NCI-H2196 (cell line): ENCODE measurements around the gene C4orf54.

Source experiments
- DNase-seq: peaks from one replicate; lab custom pipeline; 2025; ENCODE audit not compliant: unreplicated experiment; lab: John Stamatoyannopoulos, UW

Gene C4orf54

DNA sequence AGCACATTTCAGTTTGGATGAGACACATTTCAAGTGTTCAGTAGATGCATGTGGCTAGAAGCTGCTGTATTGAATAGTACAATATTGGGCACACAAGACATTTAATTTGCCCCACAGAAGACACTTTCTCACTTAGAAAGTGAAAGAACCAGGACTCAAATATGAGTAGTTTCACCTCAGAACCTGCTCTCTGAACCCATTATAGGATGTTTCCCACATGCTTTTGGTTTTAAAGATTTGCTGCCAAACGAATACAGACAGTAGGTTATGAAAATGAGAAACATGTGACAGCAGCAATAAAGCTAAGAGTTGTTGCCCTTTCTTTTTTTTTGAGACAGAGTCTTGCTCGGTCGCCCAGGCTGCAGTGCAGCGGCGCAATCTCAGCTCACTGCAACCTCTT is 32.3 kb downstream of the C4orf54 start:
- no peak for DNase-seq

DNA sequence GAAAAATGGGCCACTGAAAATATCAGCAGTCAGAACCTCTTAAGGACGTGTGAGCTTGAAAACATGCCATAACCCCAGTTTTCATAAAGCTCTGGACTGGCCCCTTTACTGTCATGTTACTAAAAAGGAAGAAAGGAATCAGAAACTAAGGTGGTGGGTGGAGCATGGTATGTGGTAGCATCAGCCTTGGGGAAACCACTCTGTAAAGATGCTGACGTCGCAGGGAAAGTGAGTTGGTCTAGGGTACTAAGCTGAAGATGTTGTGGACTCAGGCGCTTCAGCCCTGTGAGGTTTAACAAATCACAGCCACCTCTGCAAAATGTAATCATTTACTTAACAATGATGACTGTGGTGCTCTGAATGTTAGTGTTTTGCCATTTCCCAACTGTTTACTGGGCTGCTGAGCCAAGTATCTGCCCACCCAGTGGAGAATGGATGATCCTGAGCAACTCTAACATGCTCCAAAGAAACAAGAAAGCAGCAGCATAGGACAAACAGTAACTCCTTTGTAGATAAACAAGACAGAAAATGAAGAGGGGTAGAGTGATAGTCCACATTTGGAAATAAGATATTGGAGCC is 33.4 kb downstream of the C4orf54 start:
- no peak for DNase-seq

DNA sequence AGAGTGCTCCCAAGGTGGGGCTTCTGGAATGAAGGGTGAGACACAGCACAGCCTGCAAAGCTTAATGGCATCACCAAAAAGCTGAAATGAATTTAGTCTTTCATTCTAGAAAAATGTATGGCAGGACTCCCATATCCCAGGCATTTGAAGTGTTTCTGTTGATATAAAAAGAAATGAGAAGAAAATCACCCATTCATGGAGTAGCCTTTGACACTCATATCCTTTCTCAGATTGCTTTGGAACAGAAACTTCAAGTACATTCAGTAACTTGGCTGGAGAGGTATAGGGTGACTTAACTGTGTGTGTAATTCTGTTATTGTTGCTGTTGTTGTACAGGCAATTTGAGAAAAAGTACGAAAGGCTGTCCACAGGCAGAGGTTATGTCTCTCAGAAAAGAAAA is 35.3 kb downstream of the C4orf54 start:
- no peak for DNase-seq

DNA sequence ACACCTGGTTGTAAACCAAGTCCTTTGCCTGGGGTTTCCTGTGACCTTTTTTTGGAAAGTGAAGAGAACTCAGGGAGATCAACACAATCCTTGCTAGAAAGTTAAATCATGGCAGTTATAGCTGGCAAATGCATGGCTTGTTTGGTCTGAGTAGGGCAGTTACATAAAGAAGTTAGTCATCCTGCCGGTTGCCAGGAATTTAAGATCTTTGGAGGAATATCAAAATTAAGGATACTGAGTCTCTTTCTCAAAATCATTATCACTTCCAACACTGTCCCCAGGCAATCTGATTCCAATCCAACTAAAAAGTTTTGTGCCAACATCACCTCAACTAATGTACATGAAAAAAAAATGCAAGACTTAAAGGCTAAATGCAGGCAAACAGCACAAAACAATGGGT is 40.3 kb downstream of the C4orf54 start:
- DNase-seq, result no peak

DNA sequence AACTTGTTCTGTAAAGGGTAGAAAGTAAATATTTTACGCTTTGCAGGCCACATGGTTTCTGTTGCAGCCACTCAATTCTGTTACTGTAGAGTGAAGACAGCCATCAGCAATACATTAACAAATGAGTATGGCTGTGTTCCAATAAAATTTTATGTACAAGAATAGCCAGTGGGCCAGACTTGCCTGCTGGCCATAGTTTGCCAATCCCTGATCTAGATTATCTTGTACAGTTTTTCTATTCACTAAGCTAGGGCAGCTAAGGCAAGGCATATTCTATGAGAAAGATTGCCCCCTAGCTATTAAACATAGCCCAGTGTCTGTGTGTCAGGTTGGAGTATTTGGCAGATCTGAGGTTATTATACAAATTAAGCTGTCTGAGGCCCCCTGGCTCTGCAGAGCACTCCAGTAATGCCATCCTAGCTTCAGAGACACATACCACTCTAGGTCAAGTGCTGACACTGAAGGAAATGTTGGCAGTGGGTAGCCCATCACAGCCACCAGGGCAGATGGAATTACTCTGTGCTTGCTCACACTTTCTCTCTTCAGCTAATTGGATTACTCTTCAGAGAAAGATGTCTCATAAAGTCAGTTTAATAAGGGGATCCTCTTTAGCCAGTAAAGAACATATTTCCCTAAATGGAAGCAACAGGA is 42.3 kb downstream of the C4orf54 start:
- DNase-seq, result no peak

DNA sequence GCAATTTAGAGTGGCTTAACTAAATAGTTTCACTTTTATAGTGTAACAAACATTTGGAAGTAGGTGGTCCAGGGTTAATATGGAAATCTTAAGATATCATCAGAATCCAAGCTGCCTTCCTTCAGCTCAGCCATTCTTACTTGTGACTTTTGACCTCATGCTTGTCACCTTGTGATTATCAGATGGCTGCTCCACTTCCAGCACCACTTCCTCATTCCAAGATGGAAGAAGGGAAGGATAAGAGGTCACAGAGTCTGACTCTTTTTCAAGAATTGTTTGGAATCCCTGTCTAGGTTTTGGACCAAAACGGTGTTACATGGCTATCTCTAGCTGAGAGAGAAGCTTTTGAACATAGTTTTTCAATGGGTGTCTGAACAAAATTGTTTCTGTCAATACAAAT is 43.1 kb downstream of the C4orf54 start:
- DNase-seq, result no peak

DNA sequence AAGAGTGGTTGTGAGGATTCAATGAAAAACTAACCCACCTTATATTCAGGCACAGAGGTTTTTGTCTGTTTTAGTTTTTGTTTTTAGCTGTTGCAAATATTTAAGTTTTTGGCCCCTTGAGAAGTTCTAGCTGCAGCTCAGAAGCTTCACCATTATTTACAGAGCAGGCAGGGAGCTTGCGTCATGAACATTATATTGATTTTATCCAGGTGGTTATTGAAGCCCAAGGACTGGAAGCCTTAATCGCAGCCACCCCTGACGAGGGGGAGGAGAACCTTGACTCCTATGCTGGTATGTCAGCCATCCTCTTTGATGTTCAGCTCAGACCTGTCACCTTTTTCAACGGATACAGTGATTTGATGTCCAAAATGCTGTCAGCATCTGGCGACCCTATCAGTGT is 44.9 kb downstream of the C4orf54 start:
- no peak for DNase-seq

DNA sequence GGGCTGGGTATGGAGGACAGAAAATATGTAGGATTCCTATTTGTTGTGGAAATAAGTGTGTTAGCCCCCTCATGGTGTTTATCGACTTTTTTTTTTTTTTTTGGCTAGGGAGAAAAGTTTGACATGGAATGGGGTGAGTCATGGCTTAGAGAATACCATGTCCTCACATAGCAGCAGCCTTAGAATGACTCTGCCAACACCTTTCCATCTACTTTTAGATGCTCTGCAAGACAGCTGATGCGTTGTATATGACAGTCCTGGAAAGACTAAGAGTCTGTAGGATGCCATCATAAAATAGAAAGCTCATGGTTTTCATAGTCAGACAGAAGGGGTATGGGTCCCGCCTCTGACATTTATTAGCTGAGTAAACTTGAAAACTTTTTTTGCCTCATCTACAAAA is 45.3 kb downstream of the C4orf54 start:
- no peak for DNase-seq

DNA sequence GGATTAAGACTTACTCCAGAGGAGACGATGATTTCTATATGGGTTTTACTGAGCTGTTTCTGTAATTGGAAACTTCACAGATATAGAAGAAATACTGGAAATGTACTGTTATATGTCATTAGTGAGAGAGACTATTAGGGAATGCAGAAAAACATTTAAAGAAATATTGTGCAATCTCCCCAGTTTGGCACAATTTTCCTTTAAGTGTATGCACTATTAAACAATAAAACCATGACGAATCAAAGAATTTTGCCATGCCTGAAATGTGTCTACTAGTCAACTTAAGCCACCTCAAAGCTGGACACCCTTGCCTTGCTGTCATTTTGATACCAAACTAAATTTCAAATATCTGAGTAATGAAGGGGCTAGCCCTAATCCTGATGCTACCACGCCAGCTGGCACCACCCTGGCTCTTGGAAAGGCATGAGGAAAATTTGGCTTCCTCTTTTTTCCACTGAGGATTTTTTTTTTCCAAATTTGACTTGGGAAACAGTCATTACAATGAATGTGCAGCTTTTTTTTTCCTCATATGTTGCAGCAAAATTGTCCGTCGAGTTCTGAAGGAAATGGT is 46.9 kb downstream of the C4orf54 start:
- DNase-seq, result no peak

DNA sequence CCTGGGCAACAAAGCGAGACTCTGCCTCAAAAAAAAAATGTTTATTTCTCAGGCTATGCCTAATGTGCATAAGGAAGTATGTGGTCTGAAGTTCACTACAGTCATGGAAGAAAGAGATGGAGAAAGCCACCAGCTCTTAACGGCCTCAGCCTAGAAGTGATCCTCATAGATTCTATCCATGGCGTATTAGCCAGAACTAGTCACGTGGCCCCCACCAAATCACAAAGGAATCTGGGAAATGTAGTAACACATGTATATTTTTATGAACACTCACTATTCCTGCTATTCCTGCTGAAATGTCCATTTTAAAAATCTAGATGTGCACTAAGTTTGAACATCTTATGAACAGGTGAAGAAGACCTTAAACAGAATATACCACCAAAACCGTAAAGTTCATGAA is 49.2 kb downstream of the C4orf54 start:
- DNase-seq, result no peak
